GM19043 (cell line): ENCODE data around the gene C6.
"Not testable (repeated sequence)": the region's sequence is repeated elsewhere in the genome, so short reads cannot be mapped to it uniquely, and the experiment has no call there.

Experiments used
- ATAC-seq: cut with Tn5 transposase; IDR thresholded peaks from one replicate; pipeline ENCODE4 v1.9.1; 2021; ENCODE audit warnings: low read depth; ENCODE audit not compliant: unreplicated experiment

The C6 gene

DNA sequence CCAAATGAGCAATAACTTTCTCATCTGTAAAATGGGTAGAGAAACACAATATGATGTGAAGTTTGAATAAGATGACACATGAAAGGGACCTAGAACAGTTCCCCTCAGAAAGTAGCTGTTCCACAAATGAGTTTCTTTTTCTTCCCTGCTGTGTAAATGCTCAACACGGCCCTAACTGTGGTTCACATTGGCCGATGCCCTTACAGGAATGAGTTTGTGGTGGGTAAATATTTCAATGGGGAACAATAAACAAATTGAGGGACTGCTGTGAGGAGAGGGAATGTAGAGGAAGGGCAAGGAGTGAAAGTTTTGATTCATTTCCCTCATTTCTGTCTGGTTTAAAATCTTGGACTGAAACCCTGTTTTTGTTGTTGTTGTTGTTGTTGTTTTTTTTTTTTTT, 12.8 kb downstream of the C6 start:
- ATAC-seq, result no peak

DNA sequence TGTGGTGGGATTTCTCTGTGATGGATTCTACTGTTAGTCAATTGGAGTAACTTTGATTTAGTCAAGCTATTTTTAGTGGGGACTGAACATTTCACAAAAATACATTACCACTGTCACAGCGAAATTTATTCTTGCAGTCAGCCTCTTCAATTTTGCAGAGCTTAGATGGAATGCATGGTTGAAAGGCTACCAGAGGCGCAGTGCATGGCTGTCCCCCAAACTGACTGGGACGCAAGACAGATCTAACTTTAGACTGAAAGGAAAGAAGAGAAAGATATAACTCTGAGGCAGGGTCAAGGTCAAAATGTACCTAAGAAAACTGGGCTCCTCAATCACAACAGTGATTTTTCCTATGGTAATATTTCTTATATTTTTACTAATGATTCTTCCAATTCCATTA, 13.7 kb downstream of the C6 start:
- ATAC-seq, result no peak

GRCh38 chr5:41196197-41196596, 17.1 kb downstream of the C6 start:
- no peak for ATAC-seq

DNA sequence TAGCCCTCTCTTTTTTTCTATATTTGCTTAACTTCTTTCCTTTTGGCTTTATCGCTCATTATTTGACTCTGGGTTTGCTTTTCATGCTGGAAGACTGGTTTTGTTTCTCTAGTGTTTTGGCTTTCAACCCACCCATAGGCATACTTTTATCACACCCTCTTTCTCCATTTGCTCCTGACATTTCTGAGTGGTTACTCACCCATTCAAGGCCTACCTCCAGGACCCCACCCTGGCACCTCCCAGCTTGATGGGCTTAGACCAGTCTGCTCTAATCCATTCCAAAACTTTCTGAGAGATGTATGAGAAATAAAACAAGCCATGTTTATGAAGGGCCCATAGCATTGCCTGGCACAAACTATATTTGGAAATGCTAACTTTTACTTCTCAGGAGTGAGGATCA, 18.1 kb downstream of the C6 start:
- no peak for ATAC-seq

GRCh38 chr5:41194339-41194738, 19.0 kb downstream of the C6 start:
- ATAC-seq, result no peak

DNA sequence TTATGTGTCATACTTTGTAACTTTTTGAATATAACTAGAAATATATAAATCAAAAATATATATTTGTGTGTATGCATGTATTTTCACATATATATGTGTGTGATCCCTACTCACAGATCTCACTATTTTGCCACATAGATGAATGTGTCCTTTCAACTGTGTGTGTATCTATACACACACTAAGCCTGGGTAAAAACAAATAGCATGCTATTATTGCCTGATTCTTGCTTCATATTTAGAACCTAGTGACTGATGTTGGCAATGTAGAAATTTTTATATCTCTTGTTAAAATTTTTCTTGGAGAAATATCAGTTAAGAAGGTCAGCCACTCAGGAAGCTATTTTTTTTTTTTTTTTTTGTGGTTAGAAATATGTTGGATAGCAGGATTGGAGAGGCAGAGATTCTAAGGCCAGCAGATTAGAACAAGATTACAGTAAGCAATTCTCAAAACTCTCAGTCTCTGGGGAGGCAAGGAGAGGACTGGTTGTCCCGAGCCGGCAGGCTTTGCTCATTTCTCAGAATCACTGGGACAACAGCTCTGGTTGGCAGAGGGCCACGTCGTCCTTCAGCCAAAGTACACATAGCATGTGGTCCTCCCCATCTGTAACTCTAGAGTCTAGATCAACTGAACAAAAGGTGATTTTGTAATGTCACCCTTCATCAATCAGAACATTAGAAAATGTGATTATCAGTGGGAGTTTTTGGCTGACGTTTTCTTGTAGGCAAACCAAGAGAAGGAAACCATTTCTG, 19.7 kb downstream of the C6 start:
- ATAC-seq, result no peak

GRCh38 chr5:41191249-41191648, 22.1 kb downstream of the C6 start:
- ATAC-seq, result no peak

GRCh38 chr5:41186143-41186542, 27.2 kb downstream of the C6 start:
- ATAC-seq, result no peak

GRCh38 chr5:41183331-41183730, 30.0 kb downstream of the C6 start:
- not testable (repeated sequence) for ATAC-seq

- ATAC-seq, result no peak
Measured at GRCh38 chr5:41182666-41183065, 30.7 kb downstream of the C6 start.

GRCh38 chr5:41181691-41182564, 31.4 kb downstream of the C6 start:
- no peak for ATAC-seq

DNA sequence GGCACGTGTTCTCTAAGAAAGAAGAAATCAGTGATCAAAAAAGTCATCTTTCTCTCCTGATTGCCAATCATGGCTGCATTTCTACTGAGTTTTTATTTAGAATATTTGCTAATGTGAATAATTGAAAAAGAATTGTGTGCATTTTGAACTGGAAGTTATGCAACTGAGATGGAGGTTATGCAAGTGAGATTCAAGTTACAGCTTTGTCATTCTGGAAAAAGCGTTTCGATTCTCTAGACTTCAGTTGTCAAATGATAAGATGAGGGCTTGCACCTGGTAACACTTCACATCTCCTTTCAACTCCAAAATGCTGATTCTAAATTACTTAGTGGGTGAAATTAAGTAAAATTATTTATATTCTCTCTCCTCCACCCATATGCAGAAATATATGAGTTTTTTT, 36.4 kb downstream of the C6 start:
- ATAC-seq, result no peak

DNA sequence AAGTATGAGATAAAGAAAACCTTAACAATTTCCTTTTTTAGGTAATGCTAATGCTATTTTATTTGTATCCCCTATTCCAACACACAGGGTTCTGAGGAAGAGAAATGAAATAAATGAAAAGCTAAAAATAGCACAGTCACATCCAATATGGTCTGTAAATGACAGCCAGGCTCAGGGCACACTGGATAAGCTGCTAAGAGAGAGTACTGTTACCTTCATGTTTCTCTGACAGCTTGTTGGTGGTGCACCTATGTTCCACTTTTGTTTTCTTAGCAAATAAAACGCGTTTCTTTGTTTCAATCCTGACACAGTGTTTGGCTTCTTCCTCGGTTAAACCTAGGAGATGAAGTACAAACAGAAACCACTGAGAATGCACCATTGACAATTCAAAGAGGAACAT, 41.3 kb downstream of the C6 start:
- ATAC-seq, result no peak

GRCh38 chr5:41161271-41161670, 52.1 kb downstream of the C6 start:
- ATAC-seq, result no peak

DNA sequence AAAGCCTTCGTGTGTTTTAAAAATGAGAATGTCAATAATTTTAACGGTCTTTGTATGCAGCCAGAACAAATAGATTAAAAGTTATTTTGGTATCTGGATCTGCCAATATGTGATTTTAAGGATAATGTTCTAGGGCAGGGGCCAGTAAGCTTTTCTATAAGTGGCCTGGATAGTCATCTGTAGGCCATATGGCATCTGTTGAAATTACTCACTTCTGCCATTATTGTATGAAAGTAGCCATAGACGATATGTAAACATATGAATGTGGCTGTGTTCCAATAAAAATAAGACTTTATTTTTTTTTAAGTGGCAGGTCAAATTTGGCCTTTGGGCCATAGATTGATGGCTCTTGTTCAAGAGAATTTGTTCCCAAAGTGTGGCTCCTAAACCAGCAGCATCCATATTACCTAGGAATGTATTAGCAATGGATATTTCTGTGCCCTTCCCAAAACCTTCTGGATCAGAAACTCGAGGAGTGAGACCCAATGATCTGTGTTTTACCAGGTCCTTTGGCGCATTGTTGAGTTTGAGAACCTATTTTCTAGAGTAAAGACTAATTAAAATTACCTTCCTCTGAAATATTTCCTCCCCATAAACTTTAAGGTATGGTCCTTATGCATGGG, 55.9 kb downstream of the C6 start:
- ATAC-seq, result no peak

DNA sequence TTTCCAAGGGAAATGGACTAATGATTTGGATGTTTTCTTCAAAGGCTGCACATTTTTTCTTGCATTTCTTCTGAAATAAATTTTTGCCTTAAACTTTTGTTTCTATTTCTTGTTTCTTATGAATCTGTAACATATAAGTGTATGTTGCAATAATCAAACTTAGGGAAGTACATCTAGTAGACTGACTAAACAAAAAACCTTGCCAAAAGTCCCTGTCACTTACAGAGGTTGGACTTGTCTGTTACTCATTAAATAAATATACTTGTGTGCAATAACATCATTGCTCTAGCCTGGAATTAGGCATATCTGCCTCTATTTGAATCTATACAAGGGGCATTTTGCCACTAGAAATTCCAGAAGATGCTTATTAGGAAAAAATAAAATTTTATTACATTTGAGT, 56.6 kb downstream of the C6 start:
- no peak for ATAC-seq

- ATAC-seq, result no peak
Measured at GRCh38 chr5:41154491-41154890, 58.8 kb downstream of the C6 start.

DNA sequence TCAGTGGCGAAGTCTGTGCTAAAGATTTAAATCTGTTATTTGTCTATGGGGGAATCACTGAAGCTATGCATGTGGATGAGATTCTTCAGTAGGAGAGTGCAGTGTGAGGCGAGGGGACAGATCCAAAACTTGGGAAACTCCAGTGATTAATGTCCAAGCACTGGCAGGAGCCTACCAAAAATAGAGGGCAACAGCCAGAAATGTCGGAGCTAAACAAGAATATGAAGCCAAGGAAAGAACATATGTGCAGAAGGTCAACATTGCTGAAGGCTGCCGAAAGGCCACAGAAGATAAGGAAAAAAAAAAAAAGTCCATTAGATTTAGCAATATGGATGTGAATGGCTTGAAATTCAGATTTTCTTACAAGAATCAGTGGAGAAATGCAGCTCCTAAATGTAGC, 61.8 kb downstream of the C6 start:
- no peak for ATAC-seq

DNA sequence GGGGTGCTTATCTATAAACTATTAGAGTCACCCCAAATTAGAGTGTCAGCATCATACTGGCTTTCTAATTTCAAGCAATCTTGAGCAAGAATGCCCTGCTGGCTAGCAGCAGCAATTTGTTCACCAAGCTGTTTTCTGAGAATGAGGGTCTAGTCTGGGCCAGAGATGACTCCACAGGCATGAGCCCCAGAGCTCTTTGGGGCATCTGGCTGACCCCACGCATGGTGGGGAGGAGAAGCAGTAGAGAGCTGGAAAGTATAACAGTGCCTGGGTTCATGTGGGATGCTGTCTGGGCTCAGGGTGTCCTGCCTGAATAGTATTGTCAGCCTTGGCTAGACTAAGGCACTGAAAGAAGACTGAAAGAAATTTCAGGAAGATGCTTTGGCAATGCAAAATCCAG, 64.9 kb downstream of the C6 start:
- no peak for ATAC-seq

- ATAC-seq, result no peak
Measured at GRCh38 chr5:41145306-41145705, 68.0 kb downstream of the C6 start.

DNA sequence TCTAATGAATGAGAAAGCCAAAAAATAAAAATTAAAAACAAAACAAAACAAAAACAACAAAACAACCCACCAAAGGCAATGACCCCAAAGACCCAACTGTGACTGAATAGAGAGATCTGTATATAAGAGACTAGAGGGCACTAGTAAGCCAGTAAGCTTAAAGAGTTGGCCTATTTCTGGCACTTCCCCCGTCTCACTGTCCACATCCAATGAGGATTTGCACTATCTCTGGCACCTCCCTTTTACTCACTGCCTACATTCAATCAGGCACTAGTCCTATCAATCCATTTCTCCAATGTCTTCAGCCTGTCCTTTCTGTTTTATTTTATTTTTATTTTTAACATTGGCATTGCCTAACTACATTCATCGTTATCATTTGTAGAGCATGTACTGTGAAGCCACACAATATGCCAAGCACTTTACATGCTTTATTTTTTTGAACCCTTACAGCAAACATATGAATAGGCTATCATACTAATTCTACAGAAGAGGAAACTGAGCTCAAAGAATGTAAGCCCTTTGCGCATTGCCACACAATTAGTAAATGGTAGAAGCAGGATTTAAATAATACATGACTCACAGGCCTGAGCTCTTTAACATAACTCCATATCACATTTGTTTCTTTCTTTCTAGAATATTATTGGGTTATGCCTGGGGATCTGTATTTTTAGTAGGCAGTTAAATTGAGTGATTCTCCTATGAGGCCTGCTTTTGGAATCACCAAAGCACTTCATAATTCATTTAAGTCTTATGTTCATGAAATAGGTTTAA, 70.0 kb downstream of the C6 start:
- no peak for ATAC-seq
